ENCODE measurements around the gene NRXN3.

- no peak for TF ChIP-seq CTCF (IDR thresholded peaks at IDR 0.05)
- TF ChIP-seq POLR2AphosphoS5 (IDR thresholded peaks at IDR 0.05), result no peak
- TF ChIP-seq POLR2A (IDR thresholded peaks at IDR 0.05), result no peak
- no peak for TF ChIP-seq EP300 (IDR thresholded peaks at IDR 0.05; ENCODE audit: low read depth)
Observed at GRCh38 chr14:79077096-79077495, 906.9 kb downstream of the NRXN3 start.
